Inflammatory macrophage (primary cell): Measurements from ENCODE around the gene FARS2.

Experiments used
- DNase-seq, 2 donors: peaks; one replicate each; pipeline ENCODE4 v3.0.0-alpha.2; 2020 to 2022

Gene FARS2

DNA sequence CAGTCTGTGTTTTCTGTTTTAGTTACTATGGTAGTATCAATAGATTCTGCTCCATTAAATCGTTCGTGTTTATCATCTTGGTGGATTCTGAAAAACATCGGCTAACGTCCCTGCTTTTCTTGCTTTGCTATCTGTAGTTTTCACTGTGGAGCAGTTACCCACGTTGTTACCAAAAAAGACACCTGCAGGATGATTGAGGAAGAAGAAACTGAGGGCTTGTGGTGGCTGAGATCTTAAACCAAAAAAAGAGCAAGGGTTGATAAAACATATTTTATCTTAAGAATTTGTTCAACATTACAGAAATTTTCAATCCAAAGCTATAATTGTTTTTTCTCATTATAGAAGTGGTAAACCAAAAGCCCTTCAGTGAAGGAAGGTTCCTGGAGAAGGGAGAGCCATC is 166.3 kb downstream of the FARS2 start:
- no peak for DNase-seq

DNA sequence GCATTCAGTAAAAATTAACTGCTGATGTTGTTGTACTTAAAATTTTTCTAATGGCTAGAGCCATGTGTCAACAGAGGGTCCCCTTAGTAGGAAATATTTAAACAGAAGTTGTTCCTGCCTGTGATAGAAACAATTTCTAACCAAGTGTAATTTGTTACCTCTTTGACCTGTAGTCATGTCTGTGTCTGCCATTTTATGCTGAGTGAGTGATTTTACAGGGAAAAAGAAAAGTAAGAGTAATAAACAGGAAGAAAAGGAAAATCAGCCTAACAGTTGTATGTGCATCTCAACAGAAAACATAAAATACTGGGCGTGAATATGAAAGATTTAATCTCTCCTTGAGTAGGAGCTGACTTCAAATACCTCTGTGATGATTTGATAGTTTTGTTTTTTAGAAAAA is 172.0 kb downstream of the FARS2 start:
- DNase-seq: no peak

DNA sequence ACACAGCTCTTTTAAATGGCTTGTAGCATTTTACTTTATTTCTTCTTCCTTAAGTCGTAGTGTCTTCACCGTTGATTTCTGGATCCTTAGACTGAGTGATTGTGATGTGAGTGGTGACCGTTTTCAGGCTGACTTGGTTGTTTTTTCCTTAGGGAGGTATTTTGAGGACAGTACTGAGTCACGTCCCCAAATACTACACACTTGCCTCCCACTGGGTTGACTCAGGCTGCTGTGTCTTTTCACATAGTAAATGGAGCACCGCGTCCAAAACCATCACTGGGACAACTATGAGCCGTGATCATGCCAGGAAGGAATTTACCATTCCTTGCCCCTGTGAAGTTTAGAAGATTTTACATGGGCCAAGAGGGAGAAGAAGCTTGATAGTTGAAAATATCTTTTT is 174.1 kb downstream of the FARS2 start:
- DNase-seq: no peak

DNA sequence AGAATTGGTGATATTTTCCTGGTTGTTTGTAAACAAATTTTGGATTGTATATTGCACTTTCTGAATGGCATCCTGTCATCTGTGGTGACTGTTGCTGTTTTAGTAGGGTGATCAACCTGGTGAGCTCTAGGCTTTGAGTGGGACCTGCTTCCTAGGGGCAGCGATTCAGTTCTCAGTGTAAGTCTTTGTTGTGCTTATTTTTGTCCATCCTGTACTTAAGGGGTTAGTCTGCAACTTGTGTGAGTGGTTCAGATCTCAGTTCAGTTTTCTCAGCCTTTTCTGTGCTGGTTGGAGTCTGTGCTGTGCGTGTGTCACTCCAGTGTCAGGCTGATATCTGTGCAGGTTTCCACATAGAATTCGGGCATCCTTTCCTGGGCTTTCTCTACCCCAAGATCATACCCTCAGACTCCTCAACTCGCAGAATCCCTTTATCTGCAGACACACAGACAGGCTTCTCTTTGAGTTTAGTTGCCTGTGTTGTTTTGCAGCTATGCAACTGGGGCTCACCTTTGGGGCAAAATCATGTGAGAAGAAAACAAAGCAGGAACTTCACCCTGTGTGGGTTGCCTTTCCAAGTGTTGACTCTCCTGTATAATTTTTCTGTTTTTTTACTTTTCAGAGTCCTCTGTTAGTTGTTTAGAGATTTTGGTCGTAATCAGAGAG is 177.7 kb downstream of the FARS2 start:
- no peak for DNase-seq

DNA sequence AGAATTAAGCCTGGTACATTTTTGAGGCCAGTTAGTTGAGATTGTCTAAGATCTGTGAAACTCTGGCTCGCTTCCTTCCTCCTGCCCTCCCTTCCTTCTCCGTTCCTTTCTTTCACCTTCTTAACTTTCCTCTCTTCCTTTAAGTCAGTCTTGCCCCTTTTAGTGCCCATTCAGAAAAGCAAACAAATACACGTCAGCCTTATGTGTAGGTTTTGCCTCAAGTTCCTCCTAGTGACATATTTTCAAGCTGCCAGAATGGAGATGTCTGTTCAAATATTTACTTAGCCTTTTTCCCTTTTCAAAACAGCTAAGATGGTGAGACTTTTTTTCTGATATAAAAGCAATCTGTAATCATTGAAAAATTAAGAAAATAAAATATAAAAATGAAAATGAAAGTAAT is 178.4 kb downstream of the FARS2 start:
- no peak for DNase-seq

DNA sequence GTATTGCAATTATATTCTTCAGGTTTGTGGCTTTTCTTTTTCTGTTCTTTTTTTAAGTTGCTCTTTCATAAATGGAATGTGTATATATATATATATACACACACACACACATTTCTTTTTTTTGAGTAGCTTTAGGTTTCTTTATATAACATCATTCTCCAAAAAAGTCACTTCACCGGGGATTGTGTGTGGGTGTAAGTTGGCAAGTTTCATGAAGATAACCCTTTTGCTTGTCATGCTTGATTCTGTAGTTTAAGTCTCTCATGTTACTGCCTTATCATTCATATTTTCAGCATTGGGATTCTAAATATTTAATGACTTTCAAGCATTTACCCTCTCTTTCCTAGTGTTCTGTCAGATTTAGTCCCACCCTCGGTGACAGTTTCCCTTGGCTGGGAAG is 181.0 kb downstream of the FARS2 start:
- DNase-seq: no peak

DNA sequence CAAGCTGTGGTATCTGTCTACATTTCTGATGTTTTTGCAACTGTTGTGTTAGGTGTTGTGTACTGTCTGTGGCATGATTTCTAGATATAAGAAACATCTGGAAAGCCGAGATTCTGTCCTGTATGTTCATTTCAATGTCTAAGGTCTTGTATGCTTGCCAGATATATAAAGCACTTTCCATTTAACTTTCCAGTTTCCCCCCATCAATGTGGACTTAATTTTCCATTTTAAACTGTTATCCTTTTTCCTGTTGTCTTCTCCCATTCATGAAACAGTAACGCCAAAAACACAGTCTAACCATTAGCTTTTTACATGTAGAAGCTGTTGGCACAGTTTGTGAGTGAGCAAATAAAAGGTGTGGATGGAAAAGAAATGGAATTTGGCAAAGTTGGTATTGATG is 181.6 kb downstream of the FARS2 start:
- DNase-seq: no peak

DNA sequence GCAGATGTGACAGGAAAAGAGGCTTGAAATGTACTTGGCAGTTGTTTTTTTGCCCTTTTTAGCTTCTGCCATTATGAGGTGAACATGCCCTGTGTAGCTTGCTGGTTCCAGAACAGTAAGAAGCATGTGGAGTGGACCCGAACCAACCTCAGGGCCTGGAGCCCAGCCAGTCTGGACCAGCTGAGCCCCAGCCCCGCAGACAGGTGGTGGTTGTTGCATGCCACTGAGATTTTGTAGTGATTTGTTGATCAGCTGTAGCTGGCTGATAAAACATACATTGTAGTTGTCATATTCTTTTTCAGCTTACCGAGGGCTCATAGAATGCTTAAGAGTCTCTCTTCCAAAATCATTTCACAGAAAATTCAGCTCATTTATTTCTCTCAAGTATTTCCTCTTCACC is 182.2 kb downstream of the FARS2 start:
- DNase-seq: no peak

DNA sequence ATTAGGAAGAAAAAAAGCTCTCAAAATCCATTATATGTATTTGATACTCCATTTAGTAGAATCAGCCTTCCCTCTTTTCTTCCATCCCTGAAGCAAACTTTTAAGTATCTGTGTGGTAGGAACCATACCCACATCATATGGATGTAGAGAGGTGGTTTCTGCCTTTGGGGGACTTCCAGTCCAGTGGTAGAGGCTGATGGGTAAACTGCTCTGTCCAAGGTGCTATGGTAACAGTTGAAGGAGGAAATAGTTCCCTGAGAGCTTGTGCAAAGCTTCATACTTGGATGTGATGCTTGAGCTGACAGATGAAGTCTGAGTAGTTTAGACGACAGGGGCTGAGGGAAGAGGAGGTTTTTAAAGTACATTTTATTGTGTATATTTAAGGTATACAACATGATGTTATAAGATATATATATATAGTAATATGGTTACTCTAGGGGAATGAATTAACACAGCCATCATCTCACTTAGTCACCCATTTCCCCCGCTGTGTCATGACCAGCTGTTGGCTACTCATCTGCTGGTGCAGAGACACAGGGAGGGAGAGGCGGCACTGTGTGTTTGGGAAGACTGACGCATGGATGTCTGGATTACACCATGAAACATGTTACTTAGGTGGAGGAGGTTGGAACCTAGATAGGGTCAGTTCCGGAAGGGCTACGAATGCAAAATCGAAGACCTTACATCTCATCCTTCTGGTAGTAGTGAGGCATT is 185.2 kb downstream of the FARS2 start:
- no peak for DNase-seq

DNA sequence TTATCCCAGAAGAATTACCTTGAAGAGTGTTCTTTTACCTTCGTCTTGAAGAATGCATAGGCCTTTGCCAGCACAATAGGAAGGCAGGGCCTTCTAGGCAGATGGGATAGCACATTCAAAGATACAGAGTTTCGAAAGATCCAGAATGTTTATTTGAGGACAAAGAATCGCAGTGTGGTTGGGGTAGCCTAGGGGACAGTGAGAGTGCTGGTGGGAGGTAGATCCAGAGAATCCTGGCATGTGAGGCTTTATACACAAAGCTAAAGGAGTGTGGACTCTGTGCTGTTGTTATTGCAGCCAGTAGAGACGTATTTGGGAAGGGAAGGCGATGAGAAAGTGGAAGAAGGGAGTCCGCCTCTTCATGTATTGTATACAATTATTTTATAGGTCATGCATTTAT is 186.6 kb downstream of the FARS2 start:
- no peak for DNase-seq

DNA sequence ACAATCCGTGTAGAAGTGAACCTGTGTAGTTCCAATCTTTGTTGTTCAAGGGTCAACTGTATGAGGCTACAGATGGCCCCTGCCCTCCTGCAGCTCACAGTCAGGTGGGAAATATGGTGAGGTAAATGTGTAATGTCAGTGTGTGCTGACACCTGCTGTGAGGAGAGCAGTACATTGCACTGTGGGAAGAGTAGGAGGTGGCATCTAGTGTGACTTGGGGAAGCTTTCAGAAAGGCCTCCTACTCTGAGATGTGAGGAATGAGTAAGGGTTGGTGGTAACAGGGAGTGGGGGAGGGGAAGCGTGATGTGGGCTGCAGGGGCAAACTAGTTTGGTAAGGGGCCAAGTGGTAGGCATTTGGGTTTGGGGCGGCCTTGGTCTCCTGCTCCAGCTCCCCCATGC is 188.8 kb downstream of the FARS2 start:
- no peak for DNase-seq

DNA sequence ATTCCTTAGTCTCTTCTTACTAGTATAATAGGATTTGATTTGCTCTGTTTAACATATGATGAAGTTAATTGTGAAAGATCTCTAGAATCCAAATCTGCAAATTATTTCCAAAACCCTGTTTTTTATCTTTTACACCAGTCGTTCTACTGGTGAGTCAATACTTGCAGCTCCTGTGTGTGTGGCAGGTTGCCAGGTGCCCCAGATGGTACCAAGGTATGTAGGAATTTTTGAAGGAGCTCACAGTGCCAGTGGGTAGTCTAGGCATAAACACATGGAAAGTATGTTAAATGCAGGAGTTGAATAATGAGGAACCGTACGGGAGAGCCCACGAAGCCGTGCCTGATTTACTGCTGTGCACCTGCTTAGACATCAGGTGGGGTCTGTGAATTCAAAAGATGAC is 192.2 kb downstream of the FARS2 start:
- no peak for DNase-seq

DNA sequence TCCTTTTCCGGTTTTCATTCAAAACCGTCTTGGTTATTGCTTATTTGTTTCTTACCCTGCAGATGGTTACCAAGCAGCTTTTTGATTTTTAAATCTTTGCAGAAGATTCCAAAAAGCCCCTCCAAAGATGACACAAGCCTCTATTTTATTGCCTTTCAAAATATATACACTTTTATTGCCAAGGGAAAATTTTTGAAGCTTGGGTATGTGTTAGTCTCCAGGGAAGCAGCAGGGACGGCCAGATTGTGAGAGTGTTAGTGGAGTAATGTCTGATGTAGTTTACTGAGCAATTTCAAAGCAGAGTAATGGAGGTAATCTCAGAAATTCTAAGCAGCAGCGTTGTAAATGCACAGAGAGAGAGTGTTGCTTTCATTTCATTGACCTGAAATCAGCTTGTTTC is 193.8 kb downstream of the FARS2 start:
- DNase-seq: no peak

DNA sequence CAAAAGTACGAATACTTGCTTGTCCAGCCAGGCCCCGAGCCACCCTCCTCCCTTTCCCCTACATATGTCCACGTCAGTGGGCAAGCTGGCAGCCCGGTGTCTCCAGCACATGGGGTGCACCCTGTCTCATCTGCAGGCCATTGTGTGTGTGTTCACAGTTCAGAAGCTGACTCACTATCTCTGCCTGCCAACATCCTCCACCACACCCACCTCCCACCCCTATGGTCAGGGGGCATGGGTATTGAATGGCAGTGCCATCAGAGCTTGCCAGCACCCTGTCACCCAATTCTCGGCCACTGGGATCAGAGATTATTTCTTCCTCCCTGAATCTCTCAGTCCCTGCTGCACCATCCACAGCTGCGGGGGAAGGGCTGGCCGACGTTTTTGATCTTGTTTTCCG is 195.7 kb downstream of the FARS2 start:
- no peak for DNase-seq

DNA sequence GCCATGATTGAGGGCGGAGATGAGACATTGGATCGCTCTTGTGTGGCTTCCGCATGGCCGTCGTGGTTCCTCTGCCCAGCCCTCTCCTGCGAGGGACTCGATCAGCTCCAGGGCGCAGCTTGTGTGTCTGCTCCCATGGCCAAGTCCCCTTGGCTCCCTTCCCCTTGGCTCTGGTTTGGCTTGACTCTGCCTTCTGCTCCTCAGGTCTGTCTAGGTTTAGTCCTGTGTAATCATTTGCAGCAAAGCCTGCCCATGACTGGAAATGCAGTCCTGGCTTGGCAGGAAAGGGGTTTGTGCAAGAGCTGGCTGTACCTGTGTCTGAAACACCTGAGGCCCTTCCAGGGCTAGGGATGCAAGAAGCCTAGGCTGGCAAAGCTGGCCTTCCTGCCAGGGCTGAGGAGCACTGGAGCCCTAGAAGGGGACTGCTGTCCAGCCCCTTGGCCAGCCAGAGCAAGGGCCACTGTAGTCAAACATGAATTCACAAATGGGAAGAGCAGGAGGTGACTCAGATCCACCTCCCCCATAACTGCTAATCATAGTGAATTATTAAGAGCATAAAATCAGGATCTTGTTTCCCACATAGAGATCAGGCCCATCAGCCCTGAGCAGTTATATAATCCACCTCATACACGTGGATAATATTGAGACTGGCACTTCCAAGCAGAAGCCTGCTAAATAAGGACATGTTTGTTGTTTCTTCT is 196.8 kb downstream of the FARS2 start:
- no peak for DNase-seq

DNA sequence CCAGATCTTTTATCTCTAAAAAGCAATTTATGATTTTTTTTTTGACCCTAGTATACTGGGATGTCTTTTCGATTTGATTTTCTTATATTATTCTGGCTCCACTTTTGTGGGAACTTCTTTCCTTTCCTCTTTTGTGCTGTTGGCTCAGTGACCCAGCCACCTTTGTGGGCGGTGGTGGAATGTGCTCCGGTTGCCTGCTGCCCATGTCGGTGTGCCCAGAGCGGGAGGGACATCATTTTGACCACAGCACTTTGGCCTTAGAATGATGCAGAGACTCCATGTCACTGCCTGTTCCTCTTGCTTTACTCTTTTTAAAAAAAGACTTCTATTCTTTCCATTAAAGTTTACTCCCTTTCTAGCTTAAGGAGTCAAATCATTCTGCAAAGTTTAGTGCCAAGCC is 198.0 kb downstream of the FARS2 start:
- no peak for DNase-seq

DNA sequence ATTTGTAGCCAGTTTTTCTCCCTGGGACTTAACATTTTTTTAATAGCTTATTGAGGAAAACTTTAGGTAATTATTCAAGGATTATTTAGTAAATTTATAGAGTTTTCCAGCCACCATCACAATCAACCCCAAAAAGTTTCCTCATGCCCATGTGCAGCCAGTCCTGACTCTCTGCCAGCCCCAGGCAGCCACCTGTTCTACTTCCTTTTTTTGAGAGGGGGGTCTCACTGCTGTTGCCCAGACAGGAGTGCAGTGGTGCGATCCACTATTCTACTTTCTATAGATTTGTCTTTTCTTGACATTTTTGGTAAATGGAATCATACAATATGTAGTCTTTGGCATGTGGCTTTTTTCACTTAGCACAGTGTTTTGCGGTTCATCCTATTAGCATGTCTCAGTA is 200.1 kb downstream of the FARS2 start:
- DNase-seq: no peak

DNA sequence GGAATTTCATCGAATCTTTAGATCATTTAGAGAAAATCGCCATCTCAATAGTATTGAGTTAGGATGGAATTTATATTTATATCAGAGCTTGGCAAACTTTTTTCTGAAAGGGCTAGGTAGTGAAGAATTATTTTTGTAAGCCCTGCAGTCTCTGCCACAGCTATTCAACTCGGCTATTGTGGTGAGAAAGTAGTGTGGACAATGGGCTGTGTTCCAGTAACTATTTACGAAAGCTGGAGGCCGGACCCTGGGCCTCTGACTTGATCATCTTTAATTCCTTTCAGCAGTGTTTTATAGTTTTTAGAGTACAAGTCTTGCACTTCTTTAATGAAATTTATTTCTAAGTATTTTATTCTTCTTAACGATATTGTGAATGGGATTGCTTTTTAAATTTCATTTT is 201.5 kb downstream of the FARS2 start:
- DNase-seq: no peak

DNA sequence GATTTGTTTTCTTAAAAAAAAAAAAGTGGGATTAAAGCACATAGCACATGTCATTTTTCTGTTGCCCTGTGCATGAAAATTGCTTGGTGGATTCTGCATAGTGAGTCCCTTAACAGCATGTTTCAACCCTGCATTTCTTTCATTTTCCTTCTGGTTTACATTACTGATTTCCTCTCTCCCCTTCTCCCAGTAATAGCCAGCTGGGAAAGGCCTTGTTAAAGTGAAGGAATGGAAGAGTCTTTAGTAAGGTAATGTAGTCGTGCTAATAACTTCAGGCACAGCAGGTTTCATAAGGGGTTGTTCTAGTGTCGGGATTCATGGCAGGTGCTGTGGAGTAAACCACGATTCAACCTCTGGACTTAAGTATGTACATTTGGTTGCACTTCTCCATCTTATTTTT is 202.4 kb downstream of the FARS2 start:
- no peak for DNase-seq

DNA sequence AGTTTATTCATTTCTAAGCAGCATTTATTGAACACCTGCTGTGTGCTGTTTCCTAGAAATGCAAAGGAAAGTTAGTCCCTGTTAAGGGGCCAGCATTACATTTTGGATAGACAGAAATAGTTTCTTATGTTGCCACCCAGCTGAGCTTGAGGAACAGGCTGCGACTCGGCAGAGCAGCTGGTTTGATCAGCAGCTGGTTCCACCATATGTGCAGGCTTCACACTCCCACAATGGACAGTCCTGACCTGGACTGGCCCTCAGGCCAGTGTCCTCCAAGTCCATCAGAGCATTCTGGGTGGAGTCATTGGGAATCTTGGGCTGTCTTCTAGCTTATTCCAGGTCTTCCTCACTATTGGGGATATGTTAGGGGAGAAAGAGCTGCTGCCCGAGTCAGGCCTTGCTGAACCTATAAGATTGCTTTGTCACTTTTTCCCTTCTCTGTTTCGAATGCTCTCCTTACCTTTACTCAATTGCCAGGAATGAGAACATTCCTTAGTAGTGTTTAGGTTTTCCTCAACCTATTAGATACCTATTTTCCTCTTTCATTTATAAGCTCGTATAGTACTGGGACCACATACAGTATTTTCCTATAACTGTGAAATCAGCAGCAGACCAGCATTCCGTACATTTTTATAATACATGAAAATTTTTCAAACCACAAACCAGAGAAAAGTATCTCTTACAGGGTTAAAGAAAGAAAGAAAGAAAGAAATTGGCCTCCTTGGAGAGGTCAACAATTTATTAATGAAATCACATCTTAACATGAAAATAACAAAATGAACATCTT is 203.0 kb downstream of the FARS2 start:
- no peak for DNase-seq

DNA sequence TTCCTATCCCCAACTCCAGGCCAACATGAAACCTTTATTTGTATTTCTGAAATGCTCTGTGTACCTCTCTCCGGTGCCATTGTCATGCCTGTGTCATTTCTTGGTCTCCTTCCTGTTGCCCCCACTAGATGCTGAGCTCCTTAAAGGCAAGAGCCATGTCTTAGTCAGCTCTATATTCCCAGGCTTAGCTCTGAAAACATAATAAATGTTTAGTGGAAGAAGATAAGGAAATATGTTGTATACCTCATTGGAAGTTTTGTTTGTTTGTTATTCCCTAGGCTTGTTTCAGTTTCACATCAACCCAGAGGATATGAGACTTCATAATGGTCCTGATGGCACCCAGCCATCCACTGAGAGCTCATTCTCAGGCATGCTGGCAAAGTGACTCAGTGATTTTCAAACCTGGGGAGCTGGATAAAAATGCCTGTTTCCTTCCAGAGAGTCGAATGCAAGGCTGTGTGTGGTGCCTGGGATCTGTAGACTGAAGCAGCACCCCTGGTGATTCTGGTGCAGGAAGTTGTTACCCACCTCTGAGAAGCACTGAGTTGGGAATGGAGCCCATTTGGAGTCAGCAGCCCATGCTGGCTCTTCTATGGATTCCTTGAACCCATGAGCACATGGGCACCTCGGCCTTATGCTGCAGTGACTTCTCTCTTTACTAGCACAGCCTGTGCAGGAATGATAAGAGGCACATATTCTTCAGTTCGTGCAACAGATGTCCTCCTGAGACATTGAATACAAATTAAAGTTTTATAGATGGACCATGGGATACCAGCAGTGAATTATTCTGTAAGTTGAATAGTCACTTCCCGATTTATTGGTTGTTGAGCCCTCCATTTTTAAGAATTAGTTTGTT is 205.2 kb downstream of the FARS2 start:
- DNase-seq: no peak

DNA sequence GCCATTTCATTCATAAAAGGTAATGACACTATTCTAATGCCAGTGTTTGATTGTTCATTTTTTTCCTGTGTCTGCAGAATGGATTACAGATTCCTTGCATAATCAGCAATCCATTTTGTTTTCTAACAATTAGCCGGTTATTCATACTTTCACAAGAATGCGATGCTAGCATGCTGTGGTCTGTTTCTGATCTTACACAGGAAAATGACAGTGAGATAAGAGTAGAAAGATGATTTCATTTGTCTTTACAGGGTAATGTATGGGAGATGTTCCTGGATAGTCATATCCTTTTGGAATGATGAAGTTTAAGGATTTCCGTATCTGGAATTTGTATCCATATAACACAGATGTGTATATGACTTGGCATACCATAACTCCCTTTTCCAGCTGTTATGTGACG is 207.3 kb downstream of the FARS2 start:
- no peak for DNase-seq
